Progenitor cell of endocrine pancreas (in vitro differentiated cells): ENCODE data around the gene ILKAP. TPM values are rescaled to one million over a fixed set of nuclear protein-coding genes. Genes with fewer than 3 reads are reported as not detected.

ENCODE experiments used
- DNase-seq: peaks from one replicate; pipeline ENCODE4 v3.0.0; 2021; ENCODE audit warnings: low spot score; ENCODE audit not compliant: unreplicated experiment
- H3K27ac Mint-ChIP-seq: 2 replicates; pipeline ENCODE4 v1.8.0; 2021; ENCODE audit warnings: mild to moderate bottlenecking, moderate library complexity, mixed read lengths
- H3K27me3 Mint-ChIP-seq: 2 replicates; pipeline ENCODE4 v1.8.0; 2021; ENCODE audit warnings: mixed read lengths
- H3K36me3 Mint-ChIP-seq: 2 replicates; pipeline ENCODE4 v1.8.0; 2022; ENCODE audit warnings: mixed read lengths; ENCODE audit not compliant: insufficient read depth
- H3K4me1 Mint-ChIP-seq: 2 replicates; pipeline ENCODE4 v1.8.0; 2021; ENCODE audit warnings: low read depth, mixed read lengths
- H3K4me3 Mint-ChIP-seq: 2 replicates; pipeline ENCODE4 v1.8.0; 2021; ENCODE audit warnings: low read depth, mild to moderate bottlenecking, moderate library complexity, mixed read lengths
- H3K9me3 Mint-ChIP-seq: 2 replicates; pipeline ENCODE4 v1.8.0; 2021; ENCODE audit warnings: low read depth, mixed read lengths
- long read RNA-seq: library from polyadenylated mRNA; unstranded; transcript quantifications from one replicate; pipeline ENCODE4 v2.0.0, GENCODE V29; 2020
- total RNA-seq: library from RNA; stranded (reverse); gene quantifications from 2 replicates; pipeline ENCODE4 v1.2.1, GENCODE V29; 2021
- TF ChIP-seq, protein P1 (sequence below): fragments of 200-600 bp; sonication (generic); IDR thresholded peaks from one replicate; pipeline ENCODE4 v1.5.0; 2021; ENCODE audit warnings: antibody characterized with exemption, mild to moderate bottlenecking; ENCODE audit not compliant: unreplicated experiment

ILKAP gene, protein sequence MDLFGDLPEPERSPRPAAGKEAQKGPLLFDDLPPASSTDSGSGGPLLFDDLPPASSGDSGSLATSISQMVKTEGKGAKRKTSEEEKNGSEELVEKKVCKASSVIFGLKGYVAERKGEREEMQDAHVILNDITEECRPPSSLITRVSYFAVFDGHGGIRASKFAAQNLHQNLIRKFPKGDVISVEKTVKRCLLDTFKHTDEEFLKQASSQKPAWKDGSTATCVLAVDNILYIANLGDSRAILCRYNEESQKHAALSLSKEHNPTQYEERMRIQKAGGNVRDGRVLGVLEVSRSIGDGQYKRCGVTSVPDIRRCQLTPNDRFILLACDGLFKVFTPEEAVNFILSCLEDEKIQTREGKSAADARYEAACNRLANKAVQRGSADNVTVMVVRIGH
- total RNA-seq: 50.3 and 56.3 TPM in 2 replicates
- long read RNA-seq, transcript ILKAP-201 (12 exons, 1,490 nt): major isoform, 83 of 124 reads
- long read RNA-seq, partial matches to known transcripts: 3 of 124 reads
- long read RNA-seq, other reads (novel, unspliced or antisense): 36 of 124 reads

DNA sequence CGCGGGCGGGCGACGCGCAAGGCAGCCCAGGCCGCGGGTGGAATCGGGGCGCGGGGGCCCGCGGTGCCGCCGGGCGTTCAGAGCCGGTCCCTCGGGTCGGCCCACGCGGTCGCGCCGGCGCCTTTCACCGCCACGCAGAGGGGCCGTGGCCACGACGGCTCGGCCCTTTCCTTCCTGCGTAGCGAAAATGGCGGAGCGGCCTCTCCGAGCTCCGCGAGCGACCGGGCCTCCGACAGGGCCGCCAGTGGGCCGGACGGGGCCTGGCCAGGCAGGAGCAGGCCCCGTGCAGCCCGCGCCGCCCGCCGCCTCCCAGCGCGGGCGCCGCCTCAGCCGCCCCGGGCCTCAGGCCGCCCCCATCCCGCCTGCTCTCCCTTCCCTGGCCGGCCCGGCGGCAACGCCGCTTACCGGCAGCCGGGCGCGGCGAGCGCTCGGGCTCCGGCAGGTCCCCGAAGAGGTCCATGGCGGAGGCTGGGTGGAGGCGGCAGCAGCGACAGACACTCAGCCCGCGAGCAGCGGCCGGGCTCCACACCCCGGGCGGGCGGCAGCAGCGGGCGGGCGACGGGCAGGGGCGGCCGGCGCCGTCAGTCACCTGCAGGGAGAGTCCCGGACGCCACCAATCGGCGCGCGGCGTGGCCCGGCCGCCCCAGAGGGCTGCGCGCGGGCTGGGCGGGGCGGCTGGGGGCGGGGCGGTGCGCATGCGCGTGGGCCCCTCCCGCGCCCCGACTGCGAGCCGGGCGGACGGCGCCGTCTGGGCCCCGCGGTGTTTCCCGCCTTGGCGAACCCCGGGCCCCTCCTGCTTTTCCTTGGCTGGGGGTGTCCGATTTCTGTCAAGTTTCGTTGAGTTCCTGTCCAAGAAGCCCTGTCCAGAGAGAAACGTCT lies at the start of gene ILKAP:
Gene ILKAP, minus strand, starts transcription at position 602 of the 879 bp plus-strand sequence. Its CDS starts 142 bp downstream, at position 460.
- no peaks in the 10 kb centered on the region for H3K27me3 Mint-ChIP-seq
- DNase-seq: peak; percentile 83
- peak within 1 kb of the TSS; percentile 90 for H3K27ac Mint-ChIP-seq
- H3K9me3 Mint-ChIP-seq: peaks cover 8% of the 10 kb centered on the region
- peaks cover 3% of the 10 kb centered on the region for H3K36me3 Mint-ChIP-seq
- H3K4me1 Mint-ChIP-seq: peaks cover 22% of the 10 kb centered on the region
- TF ChIP-seq, protein P1, sequence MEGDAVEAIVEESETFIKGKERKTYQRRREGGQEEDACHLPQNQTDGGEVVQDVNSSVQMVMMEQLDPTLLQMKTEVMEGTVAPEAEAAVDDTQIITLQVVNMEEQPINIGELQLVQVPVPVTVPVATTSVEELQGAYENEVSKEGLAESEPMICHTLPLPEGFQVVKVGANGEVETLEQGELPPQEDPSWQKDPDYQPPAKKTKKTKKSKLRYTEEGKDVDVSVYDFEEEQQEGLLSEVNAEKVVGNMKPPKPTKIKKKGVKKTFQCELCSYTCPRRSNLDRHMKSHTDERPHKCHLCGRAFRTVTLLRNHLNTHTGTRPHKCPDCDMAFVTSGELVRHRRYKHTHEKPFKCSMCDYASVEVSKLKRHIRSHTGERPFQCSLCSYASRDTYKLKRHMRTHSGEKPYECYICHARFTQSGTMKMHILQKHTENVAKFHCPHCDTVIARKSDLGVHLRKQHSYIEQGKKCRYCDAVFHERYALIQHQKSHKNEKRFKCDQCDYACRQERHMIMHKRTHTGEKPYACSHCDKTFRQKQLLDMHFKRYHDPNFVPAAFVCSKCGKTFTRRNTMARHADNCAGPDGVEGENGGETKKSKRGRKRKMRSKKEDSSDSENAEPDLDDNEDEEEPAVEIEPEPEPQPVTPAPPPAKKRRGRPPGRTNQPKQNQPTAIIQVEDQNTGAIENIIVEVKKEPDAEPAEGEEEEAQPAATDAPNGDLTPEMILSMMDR: no peak
- peak within 1 kb of the TSS; percentile 83 for H3K4me3 Mint-ChIP-seq

DNA sequence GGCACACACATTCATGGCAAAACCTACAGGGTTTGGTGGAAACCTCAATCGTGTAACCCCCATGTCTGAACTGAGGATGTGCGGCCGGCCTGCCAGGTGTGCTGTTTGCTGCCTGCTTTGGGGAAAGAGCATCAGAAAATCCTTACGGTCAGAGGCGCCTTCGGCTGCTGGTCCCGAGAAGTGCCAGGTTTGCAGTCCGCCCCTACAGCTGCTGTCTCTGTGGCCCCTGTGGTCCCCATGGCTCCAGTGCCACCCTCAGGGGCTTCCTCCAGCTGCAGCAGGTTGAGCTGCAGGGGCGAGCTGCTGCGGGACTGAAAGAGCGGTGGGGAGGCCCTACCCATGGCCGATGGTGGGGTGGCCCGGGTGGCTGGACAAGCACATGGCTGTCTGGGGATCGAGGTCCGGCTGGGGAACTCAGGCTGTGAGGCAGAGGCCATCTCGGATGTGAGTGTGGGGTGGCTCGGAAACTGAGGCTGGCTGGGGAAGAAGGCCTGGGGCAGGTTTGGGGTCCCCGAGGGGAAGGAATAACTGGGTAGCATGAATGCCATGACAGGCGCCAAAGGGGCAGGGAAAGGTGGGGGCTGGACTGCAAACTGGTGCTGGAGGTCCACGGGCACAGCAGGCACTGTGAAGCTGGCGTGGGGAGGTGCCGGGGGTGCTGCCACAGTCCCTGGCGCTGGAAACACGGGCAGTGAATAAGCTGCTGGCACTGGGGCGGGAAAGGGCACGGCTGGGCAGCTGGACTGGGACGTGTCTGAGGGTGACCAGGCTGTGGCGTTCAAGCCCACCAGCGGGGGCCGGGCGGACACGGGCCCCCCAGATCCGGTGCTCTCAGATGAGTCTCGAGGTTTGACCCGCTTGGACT lies 49.5 kb upstream of the ILKAP start:
- H3K4me3 Mint-ChIP-seq: no peak overlapping the region
- H3K27ac Mint-ChIP-seq: no peak overlapping the region
- TF ChIP-seq, protein P1: no peak
- peaks cover 15% of the 10 kb centered on the region for H3K36me3 Mint-ChIP-seq
- no peaks in the 10 kb centered on the region for H3K4me1 Mint-ChIP-seq
- H3K9me3 Mint-ChIP-seq: no peaks in the 10 kb centered on the region
- no peak for DNase-seq
- no peaks in the 10 kb centered on the region for H3K27me3 Mint-ChIP-seq

DNA sequence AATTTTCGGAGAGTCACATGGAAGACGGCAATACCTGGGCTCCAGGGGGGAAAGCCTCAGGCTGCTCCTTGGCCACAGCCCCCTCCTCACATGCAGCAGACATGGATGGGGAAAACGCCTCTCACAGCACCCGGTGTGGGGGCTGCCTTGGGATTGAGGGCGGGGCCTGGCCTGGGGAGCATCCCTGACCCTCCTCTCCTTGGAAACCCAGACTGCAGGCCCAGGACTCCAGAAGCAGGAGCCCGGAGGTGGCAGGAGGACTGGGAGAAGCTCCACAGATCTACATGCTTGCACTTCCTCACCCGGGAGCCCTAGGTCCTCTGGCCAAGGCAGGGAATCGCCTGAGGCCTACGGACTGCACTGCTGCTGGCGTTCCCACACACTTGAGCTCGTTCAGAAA lies 48.5 kb upstream of the ILKAP start:
- H3K36me3 Mint-ChIP-seq: peaks cover 22% of the 10 kb centered on the region
- no peaks in the 10 kb centered on the region for H3K27me3 Mint-ChIP-seq
- H3K27ac Mint-ChIP-seq: no peak overlapping the region
- H3K4me1 Mint-ChIP-seq: no peaks in the 10 kb centered on the region
- TF ChIP-seq, protein P1: no peak
- no peak for DNase-seq
- no peak overlapping the region for H3K4me3 Mint-ChIP-seq
- H3K9me3 Mint-ChIP-seq: no peaks in the 10 kb centered on the region

DNA sequence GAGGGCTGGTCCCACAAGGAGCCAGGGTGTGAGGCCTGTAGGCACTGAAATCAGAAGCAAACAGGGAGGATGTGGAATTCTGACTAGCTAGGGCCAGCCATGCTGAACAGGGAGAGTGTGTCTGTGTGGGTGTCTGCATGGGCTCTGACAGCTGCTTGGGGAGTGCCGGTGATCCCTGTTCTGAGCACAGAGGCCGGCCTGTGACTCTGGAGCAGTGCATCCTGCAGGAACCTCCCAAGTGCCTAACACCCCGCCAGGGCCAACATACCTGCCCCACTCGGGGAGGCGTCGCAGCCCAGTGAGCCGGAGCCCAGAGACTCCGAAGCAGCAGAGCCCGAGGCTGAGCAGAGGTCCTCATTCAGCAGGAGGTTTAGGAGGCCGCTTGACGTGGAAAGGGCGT lies 47.8 kb upstream of the ILKAP start:
- no peaks in the 10 kb centered on the region for H3K27me3 Mint-ChIP-seq
- TF ChIP-seq, protein P1: no peak
- H3K27ac Mint-ChIP-seq: no peak overlapping the region
- DNase-seq: no peak
- H3K36me3 Mint-ChIP-seq: peaks cover 23% of the 10 kb centered on the region
- no peaks in the 10 kb centered on the region for H3K9me3 Mint-ChIP-seq
- no peaks in the 10 kb centered on the region for H3K4me1 Mint-ChIP-seq
- H3K4me3 Mint-ChIP-seq: no peak overlapping the region
